A549 (cell line): ENCODE results near the gene DCLK2. TPM values are rescaled to one million over a fixed set of nuclear protein-coding genes. Genes with fewer than 3 reads are reported as not detected.

Experiments used
- ATAC-seq, 2 experiments: fragments of 200-7000 bp in 1 of 2; fragments of >200 bp in 1 of 2; cut with Nextera tagmentation in 1 of 2; cut with Tn5 transposase in 1 of 2; 3 replicates each; pipeline versions ENCODE4 v1.8.0 to v1.9.1; 2018 to 2020; ENCODE audit warnings: mild to moderate bottlenecking in 1 of 2, moderate library complexity in 1 of 2
- CTCF ChIA-PET: fragments of 300-600 bp; sonication (Branson Sonifier 250); formaldehyde crosslinking; extraction: SDS; loops from one replicate; lab custom pipeline; 2021; ENCODE audit warnings: antibody characterized with exemption, inconsistent platforms; lab: Yijun Ruan, JAX
- POLR2A ChIA-PET: fragments of 350-600 bp; formaldehyde crosslinking; extraction: SDS; loops from one replicate; lab custom pipeline; 2021; ENCODE audit warnings: antibody characterized with exemption, inconsistent platforms; lab: Yijun Ruan, JAX
- DNase-seq, 2 experiments: peaks; one replicate each; pipeline versions ENCODE4 v3.0.0 to v3.0.0-alpha.2; 2011 to 2016; ENCODE audit warnings: low read depth in 1 of 2, low spot score in 1 of 2
- FAIRE-seq: peaks from 2 replicates; lab custom pipeline; 2011; peaks lifted over from hg19 to GRCh38; lab: Jason Lieb, UNC
- H3K27ac ChIP-seq, 2 experiments: fragments of >200 bp; sonication (Bioruptor Twin); formaldehyde crosslinking; 3 replicates each; pipeline ENCODE4 v1.5.1; 2016 to 2017
- H3K4me1 ChIP-seq: fragments of >200 bp; sonication (Bioruptor Twin); formaldehyde crosslinking; 3 replicates; pipeline ENCODE4 v1.6.1; 2016
- H3K4me2 ChIP-seq: fragments of >200 bp; sonication (Bioruptor Twin); formaldehyde crosslinking; 3 replicates; pipeline ENCODE4 v1.6.1; 2016
- H3K4me3 ChIP-seq: fragments of >200 bp; sonication (Bioruptor Twin); formaldehyde crosslinking; 3 replicates; pipeline ENCODE4 v1.5.1; 2016
- H3K9me3 ChIP-seq: fragments of >200 bp; sonication (Bioruptor Twin); formaldehyde crosslinking; 3 replicates; pipeline ENCODE4 v1.6.1; 2016
- ATOH8 ChIP-seq: fragments of 250-450 bp; sonication (Bioruptor Pico); IDR thresholded peaks from 2 replicates; pipeline ENCODE4 v1.5.0; 2020; ENCODE audit warnings: low read depth, mild to moderate bottlenecking, moderate library complexity
- CBX8 ChIP-seq: fragments of 200-600 bp; sonication (generic); IDR thresholded peaks from 2 replicates; pipeline ENCODE4 v1.6.1; 2016
- E2F6 ChIP-seq: IDR thresholded peaks from 2 replicates; pipeline ENCODE4 v1.6.1; 2012; ENCODE audit warnings: low read depth, borderline replicate concordance
- EHF ChIP-seq: fragments of 250-450 bp; sonication (Bioruptor Pico); IDR thresholded peaks from 2 replicates; pipeline ENCODE4 v1.5.0; 2020; ENCODE audit warnings: mild to moderate bottlenecking
- ELK1 ChIP-seq: fragments of 150-350 bp; IDR thresholded peaks from 2 replicates; pipeline ENCODE4 v1.6.1; 2014; ENCODE audit warnings: low read depth, mild to moderate bottlenecking, low read length
- ESRRA ChIP-seq: fragments of 150-350 bp; IDR thresholded peaks from 2 replicates; pipeline ENCODE4 v1.6.1; 2014; ENCODE audit warnings: mild to moderate bottlenecking, low read length, borderline replicate concordance
- FOSB ChIP-seq: fragments of 250-450 bp; sonication (Bioruptor Pico); IDR thresholded peaks from 2 replicates; pipeline ENCODE4 v1.5.0; 2020; ENCODE audit warnings: mild to moderate bottlenecking, moderate library complexity
- FOXS1 ChIP-seq: fragments of 250-450 bp; sonication (Bioruptor Pico); IDR thresholded peaks from 2 replicates; pipeline ENCODE4 v1.5.0; 2020; ENCODE audit warnings: mild to moderate bottlenecking, moderate library complexity
- HDAC2 ChIP-seq: fragments of 200-600 bp; sonication (generic); IDR thresholded peaks from 2 replicates; pipeline ENCODE4 v1.6.1; 2016
- HES2 ChIP-seq: fragments of >200 bp; sonication (Bioruptor Twin); formaldehyde crosslinking; IDR thresholded peaks from 2 replicates; pipeline ENCODE4 v1.6.1; 2016
- HEYL ChIP-seq: fragments of 250-450 bp; sonication (Bioruptor Pico); IDR thresholded peaks from 2 replicates; pipeline ENCODE4 v1.8.0; 2021; ENCODE audit warnings: mild to moderate bottlenecking, moderate library complexity
- HMGXB4 ChIP-seq: fragments of 250-450 bp; sonication (Bioruptor Pico); IDR thresholded peaks from 2 replicates; pipeline ENCODE4 v1.5.0; 2021; ENCODE audit warnings: mild to moderate bottlenecking, moderate library complexity, borderline replicate concordance
- HOXB5 ChIP-seq: fragments of 250-450 bp; sonication (Bioruptor Pico); IDR thresholded peaks from 2 replicates; pipeline ENCODE4 v1.5.0; 2020; ENCODE audit warnings: mild to moderate bottlenecking, moderate library complexity
- JUN ChIP-seq, 2 experiments: fragments of >200 bp; sonication (Bioruptor Twin); formaldehyde crosslinking; IDR thresholded peaks; 2 replicates in 1 of 2; 3 replicates in 1 of 2; pipeline ENCODE4 v1.6.1; 2016 to 2017
- JUNB ChIP-seq: fragments of >200 bp; sonication (Bioruptor Twin); formaldehyde crosslinking; IDR thresholded peaks from 2 replicates; pipeline ENCODE4 v1.6.1; 2016
- KDM5A ChIP-seq: fragments of 200-600 bp; sonication (generic); IDR thresholded peaks from 2 replicates; pipeline ENCODE4 v1.6.1; 2016; ENCODE audit warnings: antibody characterized with exemption, mild to moderate bottlenecking
- MAX ChIP-seq: IDR thresholded peaks from 2 replicates; pipeline ENCODE4 v1.6.1; 2012
- MAZ ChIP-seq: fragments of 150-350 bp; IDR thresholded peaks from 2 replicates; pipeline ENCODE4 v1.6.1; 2014; ENCODE audit warnings: antibody characterized with exemption, low read depth, low read length, borderline replicate concordance
- MYC ChIP-seq: IDR thresholded peaks from 2 replicates; pipeline ENCODE4 v1.6.1; 2012; ENCODE audit warnings: mild to moderate bottlenecking, inconsistent platforms, low read length, improper control_type of control experiment, borderline replicate concordance
- NFE2L2 ChIP-seq: fragments of 150-350 bp; conservative IDR thresholded peaks from 2 replicates; pipeline ENCODE4 v1.6.1; 2014; ENCODE audit warnings: low read length
- RAD21 ChIP-seq, 2 experiments: fragments of >200 bp in 1 of 2; sonication (Bioruptor Twin) in 1 of 2; formaldehyde crosslinking in 1 of 2; IDR thresholded peaks in 1 of 2; conservative IDR thresholded peaks in 1 of 2; 2 replicates in 1 of 2; 3 replicates in 1 of 2; pipeline ENCODE4 v1.6.1; 2012 to 2018; ENCODE audit warnings: inconsistent platforms in 1 of 2
- RARB ChIP-seq: fragments of 250-450 bp; sonication (Bioruptor Pico); IDR thresholded peaks from 2 replicates; pipeline ENCODE4 v1.8.0; 2021; ENCODE audit warnings: mild to moderate bottlenecking, moderate library complexity
- REST ChIP-seq: fragments of 200-600 bp; sonication (generic); IDR thresholded peaks from 2 replicates; pipeline ENCODE4 v1.6.1; 2016; ENCODE audit warnings: antibody characterized with exemption, mild to moderate bottlenecking, moderate library complexity
- RFX5 ChIP-seq: fragments of 450-650 bp; IDR thresholded peaks from 2 replicates; pipeline ENCODE4 v1.7.1; 2014; ENCODE audit warnings: antibody characterized with exemption, mild to moderate bottlenecking, moderate library complexity
- SMC3 ChIP-seq: fragments of >200 bp; sonication (Bioruptor Twin); formaldehyde crosslinking; IDR thresholded peaks from 3 replicates; pipeline ENCODE4 v1.6.1; 2018; ENCODE audit warnings: inconsistent platforms
- SREBF2 ChIP-seq: fragments of 450-650 bp; IDR thresholded peaks from 2 replicates; pipeline ENCODE4 v1.6.1; 2014; ENCODE audit warnings: mild to moderate bottlenecking, moderate library complexity
- TFCP2L1 ChIP-seq: fragments of 250-450 bp; sonication (Bioruptor Pico); IDR thresholded peaks from 2 replicates; pipeline ENCODE4 v1.5.0; 2021; ENCODE audit warnings: mild to moderate bottlenecking
- TP53 ChIP-seq: fragments of 250-450 bp; sonication (Bioruptor Pico); IDR thresholded peaks from 2 replicates; pipeline ENCODE4 v1.5.0; 2021; ENCODE audit warnings: mild to moderate bottlenecking, moderate library complexity
- USF2 ChIP-seq: fragments of 450-650 bp; IDR thresholded peaks from 2 replicates; pipeline ENCODE4 v1.6.1; 2014; ENCODE audit warnings: antibody characterized with exemption
- WGBS: methylation state at CpG from one replicate; pipeline ENCODE4 v1.1.6; 2017; ENCODE audit errors: missing lambda C conversion rate; 5-methylcytosine and 5-hydroxymethylcytosine counted together
- polyA plus RNA-seq, 4 experiments: library from polyadenylated mRNA; depleted of rRNA in 3 of 4; stranded (reverse); fragments of >200 nt; fragmentation: RNase III in 1 of 4; extraction: RNeasy Plus Mini Kit Qiagen cat#74134 plus additional on column Dnase treatment in 1 of 4; gene quantifications; 2 replicates in 3 of 4; 3 replicates in 1 of 4; pipeline ENCODE4 v1.2.3, GENCODE V29; 2011 to 2017

DCLK2 gene
- polyA plus RNA-seq, 2 of the 4 experiments (the other 2 are of a cell fraction): 8.1 to 11.6 TPM

GRCh38 chr4:150261571-150261970 lies 183.3 kb downstream of the DCLK2 start:
- TF ChIP-seq HOXB5 (CRISPR knock-in tag): no peak
- TF ChIP-seq TP53: no peak
- TF ChIP-seq HES2: no peak
- no peak for TF ChIP-seq USF2
- no peak for TF ChIP-seq FOXS1 (CRISPR knock-in tag)
- TF ChIP-seq EHF: no peak
- no peak for TF ChIP-seq KDM5A
- no peak for TF ChIP-seq ATOH8 (CRISPR knock-in tag)
- no peak for TF ChIP-seq REST
- TF ChIP-seq SMC3: no peak
- Histone ChIP-seq H3K27ac (no peak overlapping the region), H3K4me1 (no peaks in the 10 kb centered on the region), H3K4me3 (no peak overlapping the region), H3K4me2 (no peak overlapping the region), H3K9me3 (no peaks in the 10 kb centered on the region)
- ATAC-seq (no peak), FAIRE-seq (no peak), DNase-seq (no peak)
- 94% methylated on average over 2 of the region's 2 CpGs for WGBS
- POLR2A ChIA-PET: no interaction called here
- CTCF ChIA-PET: interaction anchor here (1.2 kb wide), 1 partner anchor 19 kb away, joined by 3 read pairs; no protein-coding TSS in a partner anchor

- Histone ChIP-seq H3K4me1 (no peaks in the 10 kb centered on the region), H3K27ac (no peak overlapping the region)
- no peak for TF ChIP-seq SREBF2
- no peak for TF ChIP-seq ELK1
- no peak for TF ChIP-seq NFE2L2
- no peak for TF ChIP-seq RFX5
- TF ChIP-seq ESRRA: no peak
- TF ChIP-seq MYC: no peak
- TF ChIP-seq TP53: no peak
- TF ChIP-seq CBX8: no peak
- no peak for TF ChIP-seq MAZ
- no peak for TF ChIP-seq E2F6
- TF ChIP-seq TFCP2L1: no peak
- TF ChIP-seq JUN (IDR thresholded peaks at IDR 0.05): no peak
- no peak for TF ChIP-seq HEYL (CRISPR knock-in tag)
- TF ChIP-seq RARB (CRISPR knock-in tag): no peak
- TF ChIP-seq JUNB: no peak
- no peak for TF ChIP-seq HMGXB4 (CRISPR knock-in tag)
- TF ChIP-seq HDAC2: no peak
- no peak for TF ChIP-seq RAD21 (conservative IDR thresholded peaks at IDR 0.05 in 1 of 2, IDR thresholded peaks at IDR 0.05 in 1 of 2)
- TF ChIP-seq FOSB (CRISPR knock-in tag): no peak
- TF ChIP-seq MAX: no peak
- TF ChIP-seq, all 56 proteins: peak for 0
- ATAC-seq (no peak), DNase-seq (no peak), FAIRE-seq (no peak)
- CTCF ChIA-PET: interaction anchor here (1.1 kb wide), 1 partner anchor 19 kb away, joined by 3 read pairs; no protein-coding TSS in a partner anchor
- H3K9me3 ChIP-seq: no peaks in the 10 kb centered on the region
- H3K4me2 ChIP-seq: no peak overlapping the region
- no peak overlapping the region for H3K4me3 ChIP-seq
- 100% methylated on average over 6 of the region's 6 CpGs for WGBS
- POLR2A ChIA-PET: no interaction called here
Observed at GRCh38 chr4:150262611-150263010, 184.4 kb downstream of the DCLK2 start.
